Measurements from ENCODE around the gene DSCAM. TPM values are rescaled to one million over a fixed set of nuclear protein-coding genes. Genes with fewer than 3 reads are reported as not detected.

The DSCAM gene
- total RNA-seq, 1 donor: not detected

GRCh38 chr21:40505681-40506080, 341.3 kb downstream of the DSCAM start:
- TF ChIP-seq CTCF (IDR thresholded peaks at IDR 0.05; ENCODE audit: extremely low read depth, low read depth, low read length): no peak
- Histone ChIP-seq H3K27me3 (ENCODE audit: insufficient read depth, low read length) (no peaks in the 10 kb centered on the region), H3K9me3 (ENCODE audit: low read depth, low read length) (no peaks in the 10 kb centered on the region)

GRCh38 chr21:40505244-40505643, 341.7 kb downstream of the DSCAM start:
- Histone ChIP-seq H3K36me3 (ENCODE audit: insufficient read depth, low read length) (no peaks in the 10 kb centered on the region), H3K27me3 (ENCODE audit: insufficient read depth, low read length) (no peaks in the 10 kb centered on the region), H3K79me2 (ENCODE audit: insufficient read depth, low read length) (no peaks in the 10 kb centered on the region), H3K27ac (ENCODE audit: low read depth, low read length) (no peak overlapping the region), H2AFZ (ENCODE audit: low read length) (no peak overlapping the region), H4K20me1 (ENCODE audit: insufficient read depth, low read length) (no peaks in the 10 kb centered on the region), H3K4me1 (ENCODE audit: insufficient read depth, low read length) (no peaks in the 10 kb centered on the region), H3K9me3 (ENCODE audit: low read depth, low read length) (no peaks in the 10 kb centered on the region), H3K4me2 (ENCODE audit: insufficient read depth, low read length) (no peak overlapping the region), H3K4me3 (ENCODE audit: insufficient read depth, low read length) (no peak overlapping the region)
- DNase-seq (ENCODE audit: insufficient read length, low spot score, missing footprints): no peak
- no peak for TF ChIP-seq CTCF (IDR thresholded peaks at IDR 0.05; ENCODE audit: extremely low read depth, low read depth, low read length)

More at GRCh38 chr21:40505681-40506080, 341.3 kb downstream of the DSCAM start:
- Histone ChIP-seq H4K20me1 (ENCODE audit: insufficient read depth, low read length) (no peaks in the 10 kb centered on the region), H3K4me1 (ENCODE audit: insufficient read depth, low read length) (no peaks in the 10 kb centered on the region), H2AFZ (ENCODE audit: low read length) (no peak overlapping the region), H3K79me2 (ENCODE audit: insufficient read depth, low read length) (no peaks in the 10 kb centered on the region), H3K36me3 (ENCODE audit: insufficient read depth, low read length) (no peaks in the 10 kb centered on the region), H3K4me2 (ENCODE audit: insufficient read depth, low read length) (no peak overlapping the region), H3K27ac (ENCODE audit: low read depth, low read length) (no peak overlapping the region), H3K4me3 (ENCODE audit: insufficient read depth, low read length) (no peak overlapping the region)
- DNase-seq (ENCODE audit: insufficient read length, low spot score, missing footprints): no peak

DNA sequence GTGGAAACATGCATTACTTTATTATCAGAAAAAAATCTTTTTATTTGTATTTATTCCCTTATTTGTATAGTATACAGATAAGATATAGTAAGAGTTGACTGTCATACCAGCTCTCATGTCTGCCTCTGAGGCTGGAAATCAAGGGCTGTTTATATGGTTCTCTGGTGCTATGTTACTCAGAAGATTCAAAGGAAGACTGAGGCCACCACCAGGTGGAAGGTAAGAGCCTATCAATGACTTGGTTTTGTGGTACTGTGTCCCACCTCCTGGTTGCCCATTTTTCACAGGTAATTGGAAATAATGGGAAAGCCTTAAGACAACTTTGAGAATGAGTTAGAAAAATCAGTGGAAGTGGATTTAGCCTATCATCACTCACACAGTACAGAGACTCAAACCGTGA, 342.1 kb downstream of the DSCAM start:
- H3K4me1 ChIP-seq (ENCODE audit: insufficient read depth, low read length): no peaks in the 10 kb centered on the region
- no peak overlapping the region for H3K4me3 ChIP-seq (ENCODE audit: insufficient read depth, low read length)
- no peaks in the 10 kb centered on the region for H3K9me3 ChIP-seq (ENCODE audit: low read depth, low read length)
- DNase-seq (ENCODE audit: insufficient read length, low spot score, missing footprints): no peak
- no peaks in the 10 kb centered on the region for H3K27me3 ChIP-seq (ENCODE audit: insufficient read depth, low read length)
- no peak overlapping the region for H3K4me2 ChIP-seq (ENCODE audit: insufficient read depth, low read length)
- no peak for TF ChIP-seq CTCF (IDR thresholded peaks at IDR 0.05; ENCODE audit: extremely low read depth, low read depth, low read length)
- H4K20me1 ChIP-seq (ENCODE audit: insufficient read depth, low read length): no peaks in the 10 kb centered on the region
- no peaks in the 10 kb centered on the region for H3K79me2 ChIP-seq (ENCODE audit: insufficient read depth, low read length)
- no peaks in the 10 kb centered on the region for H3K36me3 ChIP-seq (ENCODE audit: insufficient read depth, low read length)
- H2AFZ ChIP-seq (ENCODE audit: low read length): no peak overlapping the region
- H3K27ac ChIP-seq (ENCODE audit: low read depth, low read length): no peak overlapping the region

GRCh38 chr21:40496116-40496515, 350.8 kb downstream of the DSCAM start:
- Histone ChIP-seq H3K4me3 (ENCODE audit: insufficient read depth, low read length) (no peak overlapping the region), H2AFZ (ENCODE audit: low read length) (no peak overlapping the region), H3K4me2 (ENCODE audit: insufficient read depth, low read length) (no peak overlapping the region), H3K9me3 (ENCODE audit: low read depth, low read length) (no peaks in the 10 kb centered on the region), H3K27me3 (ENCODE audit: insufficient read depth, low read length) (no peaks in the 10 kb centered on the region), H3K27ac (ENCODE audit: low read depth, low read length) (no peak overlapping the region), H3K36me3 (ENCODE audit: insufficient read depth, low read length) (no peaks in the 10 kb centered on the region), H3K79me2 (ENCODE audit: insufficient read depth, low read length) (no peaks in the 10 kb centered on the region), H3K4me1 (ENCODE audit: insufficient read depth, low read length) (no peaks in the 10 kb centered on the region), H4K20me1 (ENCODE audit: insufficient read depth, low read length) (no peaks in the 10 kb centered on the region)
- no peak for DNase-seq (ENCODE audit: insufficient read length, low spot score, missing footprints)
- TF ChIP-seq CTCF (IDR thresholded peaks at IDR 0.05; ENCODE audit: extremely low read depth, low read depth, low read length): no peak

All from osteoblast (primary cell).